Activated CD8-positive, alpha-beta T cell treated with anti-CD3 and anti-CD28 coated beads, Interleukin-2, amount 10 ng/mL, durations not matched to agents 7 days and 5 days (primary cell): ENCODE results near the gene TSHZ1. TPM values are rescaled to one million over a fixed set of nuclear protein-coding genes. Genes with fewer than 3 reads are reported as not detected.
A peak's percentile ranks its signal among the peaks of the same experiment; 100 is the strongest.

Experiments used
- ATAC-seq: fragments of 150-1000 bp; cut with Tn5 transposase; one replicate; pipeline ENCODE4 v1.10.0; 2021; ENCODE audit warnings: moderate library complexity
- CTCF ChIA-PET: fragments of 350-600 bp; sonication (Branson Sonifier 250); formaldehyde crosslinking; loops from one replicate; lab custom pipeline; 2021; ENCODE audit warnings: antibody characterized with exemption; lab: Charles Lee
- POLR2A ChIA-PET: fragments of 350-600 bp; sonication (Branson Sonifier 250); formaldehyde crosslinking; loops from one replicate; lab custom pipeline; 2021; ENCODE audit warnings: antibody characterized with exemption; lab: Charles Lee
- DNase-seq: peaks from one replicate; pipeline ENCODE4 v3.0.0-alpha.2; 2020
- H3K27ac Mint-ChIP-seq: one replicate; pipeline ENCODE4 v1.8.0; 2021; ENCODE audit warnings: mild to moderate bottlenecking, mixed read lengths
- H3K27me3 Mint-ChIP-seq: one replicate; pipeline ENCODE4 v1.8.0; 2021; ENCODE audit warnings: low read depth, mixed read lengths
- H3K36me3 Mint-ChIP-seq: one replicate; pipeline ENCODE4 v1.8.0; 2021; ENCODE audit warnings: low read depth, mixed read lengths
- H3K4me1 Mint-ChIP-seq: one replicate; pipeline ENCODE4 v1.8.0; 2021; ENCODE audit warnings: low read depth, mixed read lengths
- H3K4me3 Mint-ChIP-seq: one replicate; pipeline ENCODE4 v1.8.0; 2021; ENCODE audit warnings: mild to moderate bottlenecking, mixed read lengths
- H3K9me3 Mint-ChIP-seq: one replicate; pipeline ENCODE4 v1.8.0; 2022; ENCODE audit warnings: mixed read lengths; ENCODE audit not compliant: insufficient read depth
- total RNA-seq, 2 experiments: library from RNA; stranded (reverse); gene quantifications; one replicate each; pipeline ENCODE4 v1.2.3, GENCODE V29; 2021

The TSHZ1 gene
- total RNA-seq, 2 experiments from 2014 or later: 16.7 to 16.8 TPM

DNA sequence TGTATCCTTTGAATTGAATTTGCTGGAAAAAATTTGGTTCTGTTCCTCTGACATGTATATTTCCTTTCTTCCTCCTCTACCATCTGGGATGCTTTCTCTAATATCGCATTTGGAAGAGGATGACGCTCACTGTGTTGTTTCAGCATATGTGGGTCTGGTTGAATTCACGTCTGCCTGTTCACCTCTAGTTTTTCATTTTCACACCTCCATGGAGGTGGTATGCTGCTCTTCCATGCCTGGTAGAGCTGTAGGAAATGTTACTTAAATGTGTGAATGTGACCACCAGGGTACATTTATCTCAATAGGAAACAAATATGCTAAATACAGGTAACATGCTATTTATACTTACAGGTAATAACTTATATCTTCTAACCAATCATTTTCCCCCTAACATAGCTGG, 44.5 kb downstream of the TSHZ1 start:
- H3K36me3 Mint-ChIP-seq: no peaks in the 10 kb centered on the region
- no peak overlapping the region for H3K27ac Mint-ChIP-seq
- no peaks in the 10 kb centered on the region for H3K27me3 Mint-ChIP-seq
- no peaks in the 10 kb centered on the region for H3K9me3 Mint-ChIP-seq
- DNase-seq (no peak), ATAC-seq (no peak)
- no peak overlapping the region for H3K4me3 Mint-ChIP-seq
- CTCF ChIA-PET: no interaction called here
- POLR2A ChIA-PET: no interaction called here
- peaks cover 7% of the 10 kb centered on the region for H3K4me1 Mint-ChIP-seq

DNA sequence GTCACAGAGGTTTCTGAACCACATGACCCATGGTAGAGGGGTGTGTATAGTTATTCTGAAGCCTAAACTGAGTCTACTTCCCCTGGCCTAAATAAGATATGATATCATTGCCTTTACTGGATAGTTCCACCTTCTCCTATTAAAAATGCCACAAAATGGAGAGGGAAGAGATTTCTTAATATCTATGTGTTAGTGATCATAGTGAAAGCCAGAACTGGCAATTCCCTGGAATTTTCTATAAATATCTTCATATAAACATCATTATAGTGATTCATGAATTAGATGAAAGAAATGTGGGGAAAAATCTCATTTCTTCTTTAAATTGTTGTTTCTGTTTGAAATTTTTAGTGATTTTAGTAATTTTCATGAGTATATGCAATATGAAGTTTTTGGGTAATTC, 45.8 kb downstream of the TSHZ1 start:
- ATAC-seq (no peak), DNase-seq (no peak)
- Mint-ChIP-seq H3K9me3 (no peaks in the 10 kb centered on the region), H3K27ac (no peak overlapping the region), H3K27me3 (no peaks in the 10 kb centered on the region), H3K36me3 (no peaks in the 10 kb centered on the region), H3K4me1 (peaks cover 5% of the 10 kb centered on the region), H3K4me3 (no peak overlapping the region)
- ChIA-PET CTCF (interaction anchor here (1.6 kb wide), 1 partner anchor 9 kb away, joined by 3 read pairs; no protein-coding TSS in a partner anchor), POLR2A (interaction anchor here (1.0 kb wide), 2 partner anchors 44 to 46 kb away, joined by 3 read pairs; partner anchors contain the start of gene TSHZ1)

DNA sequence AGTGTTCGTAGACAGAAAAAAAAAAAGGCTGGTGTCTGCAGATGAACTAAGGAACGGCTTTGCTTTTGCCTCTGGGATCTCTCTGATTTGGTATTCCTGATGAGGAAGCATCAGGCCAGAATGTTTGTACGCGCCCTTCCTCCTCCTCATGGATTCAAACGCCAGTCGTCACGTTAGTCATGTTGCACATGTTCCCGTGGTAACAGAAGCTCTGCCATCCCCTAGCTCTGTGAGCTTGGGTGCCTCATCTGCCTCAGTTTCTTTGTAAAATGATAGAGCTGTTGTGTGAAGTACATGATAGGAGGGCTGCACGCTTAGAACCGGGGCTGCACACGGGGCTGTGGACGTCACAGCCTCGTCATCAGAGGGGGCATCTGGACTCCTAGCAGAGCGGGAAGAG, 47.0 kb downstream of the TSHZ1 start:
- POLR2A ChIA-PET: no interaction called here
- H3K4me3 Mint-ChIP-seq: no peak overlapping the region
- ATAC-seq: no peak
- no peak for DNase-seq
- H3K4me1 Mint-ChIP-seq: peaks cover 9% of the 10 kb centered on the region
- no peak overlapping the region for H3K27ac Mint-ChIP-seq
- H3K27me3 Mint-ChIP-seq: no peaks in the 10 kb centered on the region
- H3K9me3 Mint-ChIP-seq: no peaks in the 10 kb centered on the region
- CTCF ChIA-PET: no interaction called here
- H3K36me3 Mint-ChIP-seq: no peaks in the 10 kb centered on the region

DNA sequence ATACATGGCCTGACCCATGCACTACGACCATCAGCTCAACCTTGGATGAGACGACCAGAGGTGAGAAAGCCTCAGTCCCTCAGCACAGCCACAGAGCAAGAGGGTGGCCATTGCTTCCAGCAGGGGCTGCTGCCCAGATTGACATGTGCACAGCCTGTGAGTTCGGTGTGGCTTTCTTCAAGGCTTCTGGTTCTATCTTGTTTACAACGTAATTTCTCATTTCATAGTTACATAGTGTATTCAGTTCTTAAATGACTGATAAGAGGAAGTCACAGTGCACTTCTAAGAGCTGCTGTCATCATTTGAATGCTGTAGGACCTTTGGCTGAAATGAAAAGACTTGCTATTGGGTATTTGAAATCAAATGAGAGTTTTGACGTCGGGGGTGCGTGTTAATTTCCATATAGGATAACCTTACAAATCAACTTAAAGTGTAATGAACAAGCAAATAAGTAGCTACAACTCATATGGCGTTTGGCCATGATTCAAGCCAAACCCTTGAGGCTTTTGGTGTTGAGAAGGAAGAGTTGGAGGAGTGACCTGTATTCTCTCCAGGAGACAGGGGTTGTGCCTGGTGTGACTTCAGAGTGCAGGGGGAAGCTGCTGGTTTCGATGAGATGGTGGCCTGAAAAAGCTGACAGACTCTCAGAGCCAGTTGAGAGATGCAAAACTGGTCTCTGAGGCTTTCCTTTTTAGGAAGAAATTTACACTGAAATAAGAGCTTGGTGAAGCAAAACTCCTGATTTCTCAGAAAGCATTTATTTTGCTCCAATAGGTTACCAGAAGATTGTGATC, 51.0 kb downstream of the TSHZ1 start:
- H3K36me3 Mint-ChIP-seq: no peaks in the 10 kb centered on the region
- peak overlapping the region; percentile 5 for H3K27ac Mint-ChIP-seq
- DNase-seq (no peak), ATAC-seq (no peak)
- no peaks in the 10 kb centered on the region for H3K27me3 Mint-ChIP-seq
- H3K4me3 Mint-ChIP-seq: no peak overlapping the region
- CTCF ChIA-PET: no interaction called here
- POLR2A ChIA-PET: interaction anchor here (0.8 kb wide), 1 partner anchor 13 kb away, joined by 3 read pairs; no protein-coding TSS in a partner anchor
- no peaks in the 10 kb centered on the region for H3K9me3 Mint-ChIP-seq
- peaks cover 3% of the 10 kb centered on the region for H3K4me1 Mint-ChIP-seq

DNA sequence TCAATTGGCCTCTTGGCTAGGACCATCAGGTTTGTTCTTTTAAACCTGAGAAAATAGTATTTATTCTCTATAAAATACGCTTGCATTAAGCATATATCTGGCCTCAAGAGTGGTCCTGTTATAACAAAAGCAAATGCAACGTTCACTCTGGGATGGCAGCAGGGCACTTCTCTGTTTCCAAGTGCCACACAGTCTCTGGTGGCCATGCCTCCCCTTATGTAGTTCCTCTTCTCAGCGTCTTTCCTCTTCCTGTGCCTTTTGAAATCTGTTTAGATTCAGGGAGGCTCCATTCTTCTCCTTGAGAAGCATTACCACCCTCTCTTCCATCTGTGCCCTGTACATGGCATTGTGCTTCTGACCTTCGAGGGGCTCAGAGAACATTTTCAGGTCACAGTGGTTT, 51.9 kb downstream of the TSHZ1 start:
- DNase-seq (no peak), ATAC-seq (no peak)
- no peaks in the 10 kb centered on the region for H3K9me3 Mint-ChIP-seq
- no peaks in the 10 kb centered on the region for H3K27me3 Mint-ChIP-seq
- peaks cover 3% of the 10 kb centered on the region for H3K4me1 Mint-ChIP-seq
- no peak overlapping the region for H3K27ac Mint-ChIP-seq
- ChIA-PET POLR2A (no interaction called here), CTCF (no interaction called here)
- no peak overlapping the region for H3K4me3 Mint-ChIP-seq
- no peaks in the 10 kb centered on the region for H3K36me3 Mint-ChIP-seq

DNA sequence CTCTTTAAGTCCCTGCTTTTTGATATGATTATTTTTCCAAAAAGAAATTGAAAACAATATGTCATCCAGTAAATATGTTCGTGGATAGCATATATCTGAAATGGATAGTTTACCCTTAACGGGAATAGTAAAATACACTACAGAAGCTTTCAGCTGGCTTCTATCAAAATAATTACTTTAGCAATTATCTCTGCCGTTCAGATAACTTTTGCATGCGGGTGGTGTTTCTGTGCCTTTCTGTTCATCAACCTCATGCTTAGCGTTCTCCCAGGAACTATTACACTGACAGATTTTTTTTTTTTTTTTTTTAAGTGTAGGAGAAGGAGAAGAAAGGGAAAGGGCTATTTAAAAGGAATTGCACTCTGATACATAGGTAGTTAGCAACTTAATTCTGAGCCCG, 53.6 kb downstream of the TSHZ1 start:
- no peak for DNase-seq
- ChIA-PET POLR2A (no interaction called here), CTCF (no interaction called here)
- Mint-ChIP-seq H3K27me3 (no peaks in the 10 kb centered on the region), H3K4me1 (peaks cover 3% of the 10 kb centered on the region), H3K36me3 (no peaks in the 10 kb centered on the region), H3K9me3 (no peaks in the 10 kb centered on the region), H3K4me3 (no peak overlapping the region), H3K27ac (no peak overlapping the region)
- no peak for ATAC-seq

DNA sequence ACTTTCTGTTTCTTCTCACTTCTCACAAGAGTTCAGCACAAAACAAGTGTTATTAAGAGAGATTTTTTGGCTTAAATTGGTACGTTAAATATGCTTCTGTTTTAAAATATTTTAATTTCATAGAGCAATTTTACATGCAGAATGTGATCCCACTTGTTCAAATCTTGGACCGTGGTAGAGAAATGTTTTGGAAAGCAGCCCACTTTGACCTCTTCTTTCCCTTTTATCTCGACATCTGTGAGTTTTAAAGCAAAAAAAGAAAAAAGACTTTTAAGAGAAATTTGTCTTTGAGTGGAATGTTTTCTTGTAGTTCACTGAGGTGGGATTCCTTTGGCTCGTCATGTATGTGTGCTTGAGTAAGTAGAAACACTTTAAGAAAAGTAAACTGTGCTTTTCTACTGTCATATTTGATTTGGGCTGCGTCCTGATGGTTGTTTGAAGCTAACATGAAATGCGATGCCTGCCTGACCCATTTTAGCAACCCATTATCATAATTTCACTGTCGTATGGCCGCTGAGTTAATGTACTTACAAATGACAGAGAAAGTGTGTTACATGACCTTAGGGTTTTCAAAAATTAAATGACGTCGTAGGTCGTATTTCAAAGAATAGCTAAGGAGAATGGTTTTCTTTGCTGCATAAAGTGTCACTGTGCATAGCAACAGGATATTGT, 54.5 kb downstream of the TSHZ1 start:
- ChIA-PET POLR2A (no interaction called here), CTCF (interaction anchor here (1.5 kb wide), 1 partner anchor 9 kb away, joined by 3 read pairs; no protein-coding TSS in a partner anchor)
- Mint-ChIP-seq H3K27ac (no peak overlapping the region), H3K36me3 (no peaks in the 10 kb centered on the region), H3K4me1 (peaks cover 3% of the 10 kb centered on the region), H3K4me3 (no peak overlapping the region), H3K27me3 (no peaks in the 10 kb centered on the region), H3K9me3 (no peaks in the 10 kb centered on the region)
- ATAC-seq (no peak), DNase-seq (no peak)

DNA sequence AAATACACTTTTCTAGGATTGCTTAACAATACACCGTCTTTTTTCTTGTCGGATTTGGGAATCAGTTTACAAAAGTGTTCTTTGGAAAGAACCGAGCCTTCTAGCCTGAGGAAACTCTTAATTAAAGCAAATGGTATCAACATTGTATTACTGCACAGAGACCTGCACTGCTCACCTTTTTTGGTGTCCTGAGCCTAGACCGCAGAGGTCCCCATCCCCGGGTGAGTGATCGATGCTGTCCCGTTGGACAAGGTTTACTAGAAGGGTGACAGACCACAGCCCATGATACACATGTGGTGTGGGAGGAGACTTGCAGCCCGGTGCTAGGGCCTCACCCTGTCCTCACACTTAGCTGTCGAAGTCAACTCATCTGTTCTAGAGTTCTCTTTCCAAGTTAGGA, 55.3 kb downstream of the TSHZ1 start:
- Mint-ChIP-seq H3K27ac (no peak overlapping the region), H3K36me3 (no peaks in the 10 kb centered on the region), H3K4me3 (no peak overlapping the region), H3K27me3 (no peaks in the 10 kb centered on the region), H3K4me1 (peaks cover 3% of the 10 kb centered on the region), H3K9me3 (no peaks in the 10 kb centered on the region)
- ATAC-seq (no peak), DNase-seq (no peak)
- ChIA-PET CTCF (interaction anchor here (1.5 kb wide), 1 partner anchor 10 kb away, joined by 3 read pairs; no protein-coding TSS in a partner anchor), POLR2A (no interaction called here)

DNA sequence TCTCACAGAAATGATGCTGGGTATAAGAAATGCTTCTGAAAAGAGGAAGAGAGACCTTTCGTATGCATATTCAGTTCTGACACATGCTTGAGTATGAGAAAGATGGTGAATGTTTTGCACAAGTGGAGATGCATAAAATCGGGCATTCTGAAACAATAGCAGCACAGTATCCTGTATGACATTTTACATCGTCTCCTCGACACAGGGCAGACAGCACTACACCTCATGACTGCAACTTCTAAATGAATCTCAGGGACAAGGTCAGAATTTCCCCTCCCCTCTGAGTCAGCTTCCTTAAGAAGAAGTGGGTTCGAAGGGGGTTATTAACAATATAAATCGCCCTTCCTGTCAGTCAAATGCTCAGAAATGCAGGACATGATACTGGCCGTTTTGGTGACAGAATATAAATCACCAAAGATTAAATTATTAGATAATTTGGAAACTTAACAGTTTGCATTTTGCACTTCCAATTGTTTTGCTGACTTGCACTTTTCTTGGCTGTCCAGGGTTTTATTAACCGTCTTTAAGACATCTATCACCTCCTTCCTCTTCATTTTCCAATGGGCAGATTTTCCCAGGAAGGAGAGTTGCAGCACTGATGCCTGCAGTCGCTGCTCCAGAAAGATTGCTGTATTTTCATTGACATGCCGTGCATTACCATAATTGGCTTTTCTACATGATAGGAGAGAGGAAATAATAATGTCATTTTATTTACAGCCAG, 57.2 kb downstream of the TSHZ1 start:
- Mint-ChIP-seq H3K4me1 (no peaks in the 10 kb centered on the region), H3K27ac (no peak overlapping the region), H3K36me3 (no peaks in the 10 kb centered on the region), H3K27me3 (no peaks in the 10 kb centered on the region), H3K9me3 (no peaks in the 10 kb centered on the region), H3K4me3 (no peak overlapping the region)
- ChIA-PET CTCF (no interaction called here), POLR2A (no interaction called here)
- DNase-seq: peak; percentile 4
- no peak for ATAC-seq

DNA sequence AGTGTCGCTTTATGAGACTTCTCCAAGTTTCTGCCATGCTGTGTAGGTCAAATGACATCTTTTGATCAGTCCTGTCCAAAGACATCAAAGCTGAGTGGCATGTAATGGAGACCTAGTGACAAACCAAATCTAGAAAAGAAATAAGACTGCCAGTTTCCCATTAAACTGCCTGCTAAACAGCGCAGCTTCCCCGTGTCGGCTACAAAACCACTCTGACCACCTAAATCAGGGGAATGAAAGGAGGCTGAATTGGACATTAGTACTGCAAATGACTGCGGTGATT, 57.7 kb downstream of the TSHZ1 start:
- POLR2A ChIA-PET: no interaction called here
- CTCF ChIA-PET: no interaction called here
- H3K4me1 Mint-ChIP-seq: no peaks in the 10 kb centered on the region
- DNase-seq: no peak
- ATAC-seq: no peak
- no peak overlapping the region for H3K4me3 Mint-ChIP-seq
- H3K36me3 Mint-ChIP-seq: no peaks in the 10 kb centered on the region
- no peaks in the 10 kb centered on the region for H3K9me3 Mint-ChIP-seq
- no peaks in the 10 kb centered on the region for H3K27me3 Mint-ChIP-seq
- no peak overlapping the region for H3K27ac Mint-ChIP-seq

DNA sequence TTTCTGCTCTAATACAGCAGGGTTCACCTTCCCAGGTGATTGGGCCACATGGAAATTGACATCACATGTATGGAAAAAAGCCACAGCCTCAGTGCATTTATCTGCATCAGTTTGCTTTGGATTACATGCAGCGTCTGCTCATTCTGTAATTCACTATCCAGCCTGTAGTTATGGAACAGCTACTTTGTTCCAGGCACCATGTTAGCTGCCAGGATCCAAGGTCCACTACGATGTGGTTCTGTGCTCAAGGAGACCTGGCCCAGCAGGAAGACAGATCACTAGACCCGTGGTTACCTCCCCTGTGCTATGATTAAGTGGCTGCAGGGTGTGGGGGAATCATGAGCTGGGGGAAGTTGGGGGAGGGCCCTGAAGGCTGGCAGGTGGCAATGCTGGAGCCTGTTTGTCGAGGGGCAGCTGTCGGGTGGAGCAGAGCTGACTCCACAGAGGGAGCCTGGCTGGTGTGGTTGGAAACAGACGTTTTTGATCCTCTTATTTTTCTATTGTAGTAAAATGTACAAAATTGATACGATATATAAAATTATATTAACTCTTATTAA, 58.6 kb downstream of the TSHZ1 start:
- Mint-ChIP-seq H3K4me1 (no peaks in the 10 kb centered on the region), H3K27me3 (no peaks in the 10 kb centered on the region), H3K4me3 (no peak overlapping the region), H3K9me3 (no peaks in the 10 kb centered on the region), H3K36me3 (no peaks in the 10 kb centered on the region), H3K27ac (no peak overlapping the region)
- CTCF ChIA-PET: no interaction called here
- ATAC-seq (no peak), DNase-seq (peak; percentile 4)
- POLR2A ChIA-PET: no interaction called here

DNA sequence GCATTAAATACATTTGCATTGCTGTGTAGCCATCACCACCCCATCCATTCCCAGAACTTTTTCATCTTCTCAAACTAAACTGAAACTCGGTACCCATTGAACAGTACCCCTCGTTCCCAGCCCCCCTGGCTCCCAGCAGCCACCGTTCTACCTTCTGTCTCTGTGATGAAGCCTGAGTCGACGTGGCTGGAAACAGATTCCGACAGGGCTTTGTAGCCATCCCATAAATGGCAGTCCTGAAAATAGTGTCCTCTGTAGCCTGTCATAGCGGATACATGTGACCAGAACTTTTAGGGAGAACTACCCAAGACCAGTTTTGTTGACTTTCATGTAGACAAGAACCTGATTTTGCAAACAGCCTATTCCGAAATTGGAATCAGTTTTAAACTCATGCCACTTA, 59.1 kb downstream of the TSHZ1 start:
- CTCF ChIA-PET: no interaction called here
- POLR2A ChIA-PET: no interaction called here
- H3K9me3 Mint-ChIP-seq: no peaks in the 10 kb centered on the region
- ATAC-seq (no peak), DNase-seq (peak; percentile 3)
- no peak overlapping the region for H3K4me3 Mint-ChIP-seq
- H3K4me1 Mint-ChIP-seq: no peaks in the 10 kb centered on the region
- no peaks in the 10 kb centered on the region for H3K36me3 Mint-ChIP-seq
- H3K27me3 Mint-ChIP-seq: no peaks in the 10 kb centered on the region
- H3K27ac Mint-ChIP-seq: no peak overlapping the region
